ENCODE results near the gene GATAD2A. TPM values are rescaled to one million over a fixed set of nuclear protein-coding genes. Genes with fewer than 3 reads are reported as not detected.

GATAD2A gene
- total RNA-seq, 1 donor from 2014 or later: 139 TPM

- DNase-seq (ENCODE audit: low spot score): no peak
- intact Hi-C loops (cut with micrococcal nuclease): loop anchor here (2.0 kb wide), 4 partner anchors 51 to 103 kb away; partner anchors contain the start of genes GMIP and PBX4
- H3K4me1 Mint-ChIP-seq (ENCODE audit: low read depth): peaks cover 27% of the 10 kb centered on the region
- no peak overlapping the region for H3K27ac Mint-ChIP-seq
- peaks cover 18% of the 10 kb centered on the region for H3K27me3 Mint-ChIP-seq (ENCODE audit: insufficient read depth)
- no peaks in the 10 kb centered on the region for H3K9me3 Mint-ChIP-seq
- peaks cover 2% of the 10 kb centered on the region for H3K36me3 Mint-ChIP-seq (ENCODE audit: low read depth)
- H3K4me3 Mint-ChIP-seq: no peak overlapping the region
Observed at GRCh38 chr19:19539698-19540063, 134.2 kb downstream of the GATAD2A start.

GRCh38 chr19:19540064-19540714, 134.7 kb downstream of the GATAD2A start:
- peak; percentile 43 for DNase-seq (ENCODE audit: low spot score)
- no peak overlapping the region for H3K27ac Mint-ChIP-seq
- peaks cover 18% of the 10 kb centered on the region for H3K27me3 Mint-ChIP-seq (ENCODE audit: insufficient read depth)
- H3K4me3 Mint-ChIP-seq: peak overlapping the region; percentile 72
- intact Hi-C loops (cut with micrococcal nuclease): loop anchor here (2.0 kb wide), 4 partner anchors 51 to 103 kb away; partner anchors contain the start of genes GMIP and PBX4
- no peaks in the 10 kb centered on the region for H3K9me3 Mint-ChIP-seq
- peaks cover 2% of the 10 kb centered on the region for H3K36me3 Mint-ChIP-seq (ENCODE audit: low read depth)
- H3K4me1 Mint-ChIP-seq (ENCODE audit: low read depth): peaks cover 27% of the 10 kb centered on the region

GRCh38 chr19:19540715-19541515, 135.4 kb downstream of the GATAD2A start:
- peaks cover 2% of the 10 kb centered on the region for H3K36me3 Mint-ChIP-seq (ENCODE audit: low read depth)
- peak; percentile 67 for DNase-seq (ENCODE audit: low spot score)
- H3K4me1 Mint-ChIP-seq (ENCODE audit: low read depth): peaks cover 27% of the 10 kb centered on the region
- no peaks in the 10 kb centered on the region for H3K9me3 Mint-ChIP-seq
- peak overlapping the region; percentile 72 for H3K4me3 Mint-ChIP-seq
- H3K27ac Mint-ChIP-seq: no peak overlapping the region
- intact Hi-C loops (cut with micrococcal nuclease): loop anchor here (1.0 to 2.0 kb wide), 5 partner anchors 25 to 102 kb away; partner anchors contain the start of genes GMIP, NDUFA13 and PBX4
- peaks cover 18% of the 10 kb centered on the region for H3K27me3 Mint-ChIP-seq (ENCODE audit: insufficient read depth)

GRCh38 chr19:19541616-19542015, 136.1 kb downstream of the GATAD2A start:
- H3K4me3 Mint-ChIP-seq: no peak overlapping the region
- intact Hi-C loops (cut with micrococcal nuclease): loop anchor here (1.0 to 2.0 kb wide), 5 partner anchors 25 to 101 kb away; partner anchors contain the start of genes GMIP, NDUFA13 and PBX4
- no peak for DNase-seq (ENCODE audit: low spot score)
- H3K4me1 Mint-ChIP-seq (ENCODE audit: low read depth): peaks cover 27% of the 10 kb centered on the region
- H3K9me3 Mint-ChIP-seq: no peaks in the 10 kb centered on the region
- H3K27ac Mint-ChIP-seq: no peak overlapping the region
- peaks cover 2% of the 10 kb centered on the region for H3K36me3 Mint-ChIP-seq (ENCODE audit: low read depth)
- H3K27me3 Mint-ChIP-seq (ENCODE audit: insufficient read depth): peaks cover 18% of the 10 kb centered on the region

- no peak for DNase-seq (ENCODE audit: low spot score)
- Mint-ChIP-seq H3K27ac (no peak overlapping the region), H3K4me3 (no peak overlapping the region), H3K27me3 (ENCODE audit: insufficient read depth) (peaks cover 14% of the 10 kb centered on the region), H3K4me1 (ENCODE audit: low read depth) (peaks cover 26% of the 10 kb centered on the region), H3K36me3 (ENCODE audit: low read depth) (no peaks in the 10 kb centered on the region), H3K9me3 (no peaks in the 10 kb centered on the region)
- intact Hi-C loops (cut with micrococcal nuclease): no loop called here
Observed at GRCh38 chr19:19542507-19542906, 137.0 kb downstream of the GATAD2A start.

- Mint-ChIP-seq H3K36me3 (ENCODE audit: low read depth) (no peaks in the 10 kb centered on the region), H3K27me3 (ENCODE audit: insufficient read depth) (peaks cover 11% of the 10 kb centered on the region), H3K27ac (no peak overlapping the region), H3K4me1 (ENCODE audit: low read depth) (peaks cover 23% of the 10 kb centered on the region), H3K9me3 (no peaks in the 10 kb centered on the region), H3K4me3 (no peak overlapping the region)
- intact Hi-C loops (cut with micrococcal nuclease): no loop called here
- no peak for DNase-seq (ENCODE audit: low spot score)
Observed at GRCh38 chr19:19543101-19543500, 137.6 kb downstream of the GATAD2A start.

- no peak for DNase-seq (ENCODE audit: low spot score)
- Mint-ChIP-seq H3K9me3 (no peaks in the 10 kb centered on the region), H3K27ac (no peak overlapping the region), H3K36me3 (ENCODE audit: low read depth) (no peaks in the 10 kb centered on the region), H3K4me3 (no peak overlapping the region), H3K27me3 (ENCODE audit: insufficient read depth) (peaks cover 10% of the 10 kb centered on the region), H3K4me1 (ENCODE audit: low read depth) (peaks cover 20% of the 10 kb centered on the region)
- intact Hi-C loops (cut with micrococcal nuclease): no loop called here
Observed at GRCh38 chr19:19543640-19544039, 138.2 kb downstream of the GATAD2A start.

GRCh38 chr19:19544257-19544953, 138.9 kb downstream of the GATAD2A start:
- Mint-ChIP-seq H3K36me3 (ENCODE audit: low read depth) (no peaks in the 10 kb centered on the region), H3K4me1 (ENCODE audit: low read depth) (peaks cover 17% of the 10 kb centered on the region), H3K27me3 (ENCODE audit: insufficient read depth) (peaks cover 3% of the 10 kb centered on the region), H3K9me3 (no peaks in the 10 kb centered on the region), H3K4me3 (no peak overlapping the region), H3K27ac (no peak overlapping the region)
- DNase-seq (ENCODE audit: low spot score): no peak
- intact Hi-C loops (cut with micrococcal nuclease): no loop called here

- Mint-ChIP-seq H3K9me3 (no peaks in the 10 kb centered on the region), H3K4me1 (ENCODE audit: low read depth) (peaks cover 17% of the 10 kb centered on the region), H3K27ac (no peak overlapping the region), H3K27me3 (ENCODE audit: insufficient read depth) (peaks cover 3% of the 10 kb centered on the region), H3K4me3 (no peak overlapping the region), H3K36me3 (ENCODE audit: low read depth) (no peaks in the 10 kb centered on the region)
- intact Hi-C loops (cut with micrococcal nuclease): no loop called here
- DNase-seq (ENCODE audit: low spot score): no peak
Observed at GRCh38 chr19:19544954-19545591, 139.6 kb downstream of the GATAD2A start.

GRCh38 chr19:19545707-19546106, 140.2 kb downstream of the GATAD2A start:
- H3K4me1 Mint-ChIP-seq (ENCODE audit: low read depth): peaks cover 14% of the 10 kb centered on the region
- H3K36me3 Mint-ChIP-seq (ENCODE audit: low read depth): no peaks in the 10 kb centered on the region
- H3K27ac Mint-ChIP-seq: no peak overlapping the region
- intact Hi-C loops (cut with micrococcal nuclease): no loop called here
- no peak for DNase-seq (ENCODE audit: low spot score)
- no peak overlapping the region for H3K4me3 Mint-ChIP-seq
- no peaks in the 10 kb centered on the region for H3K9me3 Mint-ChIP-seq
- peaks cover 3% of the 10 kb centered on the region for H3K27me3 Mint-ChIP-seq (ENCODE audit: insufficient read depth)

GRCh38 chr19:19546751-19547162, 141.3 kb downstream of the GATAD2A start:
- Mint-ChIP-seq H3K27ac (no peak overlapping the region), H3K4me1 (ENCODE audit: low read depth) (peaks cover 7% of the 10 kb centered on the region), H3K4me3 (no peak overlapping the region), H3K9me3 (peaks cover 3% of the 10 kb centered on the region), H3K36me3 (ENCODE audit: low read depth) (no peaks in the 10 kb centered on the region), H3K27me3 (ENCODE audit: insufficient read depth) (peaks cover 3% of the 10 kb centered on the region)
- no peak for DNase-seq (ENCODE audit: low spot score)
- intact Hi-C loops (cut with micrococcal nuclease): no loop called here

- no peak for DNase-seq (ENCODE audit: low spot score)
- intact Hi-C loops (cut with micrococcal nuclease): no loop called here
- H3K9me3 Mint-ChIP-seq: peaks cover 3% of the 10 kb centered on the region
- no peaks in the 10 kb centered on the region for H3K4me1 Mint-ChIP-seq (ENCODE audit: low read depth)
- no peak overlapping the region for H3K27ac Mint-ChIP-seq
- no peaks in the 10 kb centered on the region for H3K36me3 Mint-ChIP-seq (ENCODE audit: low read depth)
- no peak overlapping the region for H3K4me3 Mint-ChIP-seq
- no peaks in the 10 kb centered on the region for H3K27me3 Mint-ChIP-seq (ENCODE audit: insufficient read depth)
Observed at GRCh38 chr19:19547674-19548336, 142.3 kb downstream of the GATAD2A start.
